Tibial nerve (tissue), 4 donors: ENCODE measurements around the gene TEP1. TPM values are rescaled to one million over a fixed set of nuclear protein-coding genes. Genes with fewer than 3 reads are reported as not detected.

Source experiments
- DNase-seq, 2 donors: peaks; one replicate each; pipeline ENCODE4 v3.0.0-alpha.2; 2019; ENCODE audit warnings: low spot score in 2 of 2
- H3K27ac ChIP-seq, 4 donors: fragments of 200-600 bp; sonication (generic) in 3 of 4; one replicate each; pipeline ENCODE4 v1.5.1; 2017 to 2019; ENCODE audit warnings: mild to moderate bottlenecking in 1 of 4
- H3K27me3 ChIP-seq, 2 donors: fragments of 200-600 bp; sonication (generic) in 1 of 2; one replicate each; pipeline versions ENCODE4 v1.5.1 to v1.6.0; 2017 to 2019
- H3K36me3 ChIP-seq, 3 donors: fragments of 200-600 bp; sonication (generic); one replicate each; pipeline ENCODE4 v1.5.1; 2018 to 2019
- H3K4me1 ChIP-seq, 4 donors: fragments of 200-600 bp; sonication (generic) in 3 of 4; one replicate each; pipeline ENCODE4 v1.5.1; 2017 to 2019
- H3K4me3 ChIP-seq, 4 donors: fragments of 200-600 bp; sonication (generic) in 3 of 4; one replicate each; pipeline ENCODE4 v1.5.1; 2017 to 2019; ENCODE audit warnings: mild to moderate bottlenecking in 1 of 4, moderate library complexity in 1 of 4
- H3K9me3 ChIP-seq, 4 donors: fragments of 200-600 bp; sonication (generic) in 3 of 4; one replicate each; pipeline ENCODE4 v1.5.1; 2017 to 2019
- EP300 ChIP-seq, 2 donors: sonication (generic); formaldehyde crosslinking; IDR thresholded peaks; one replicate each; pipeline ENCODE4 v1.6.1; 2017; ENCODE audit warnings: antibody characterized with exemption in 2 of 2, mild to moderate bottlenecking in 1 of 2
- POLR2A ChIP-seq, 2 donors: fragments of 450-650 bp; IDR thresholded peaks; one replicate each; pipeline ENCODE4 v1.6.1; 2017; ENCODE audit warnings: antibody characterized with exemption in 2 of 2, mild to moderate bottlenecking in 2 of 2, moderate library complexity in 2 of 2
- WGBS, 2 donors: methylation state at CpG; one replicate each; pipeline ENCODE4 v1.1.5; 2018; 5-methylcytosine and 5-hydroxymethylcytosine counted together
- total RNA-seq, 4 donors: library from RNA; depleted of rRNA; stranded (reverse); fragments of >200 nt; gene quantifications; one replicate each; pipeline ENCODE4 v1.1.0, GENCODE V29; 2016
- TF ChIP-seq, protein P1 (sequence below), 5 experiments: fragments of 200-600 bp in 3 of 5; fragments of 450-650 bp in 2 of 5; sonication (generic) in 3 of 5; IDR thresholded peaks; one replicate each; pipeline ENCODE4 v1.5.1; 2016 to 2019; ENCODE audit warnings: antibody characterized with exemption in 5 of 5, mild to moderate bottlenecking in 3 of 5, moderate library complexity in 2 of 5

TEP1 gene
- total RNA-seq, 4 donors from 2014 or later = 30.3 to 50.0 (median 36.0) TPM

DNA sequence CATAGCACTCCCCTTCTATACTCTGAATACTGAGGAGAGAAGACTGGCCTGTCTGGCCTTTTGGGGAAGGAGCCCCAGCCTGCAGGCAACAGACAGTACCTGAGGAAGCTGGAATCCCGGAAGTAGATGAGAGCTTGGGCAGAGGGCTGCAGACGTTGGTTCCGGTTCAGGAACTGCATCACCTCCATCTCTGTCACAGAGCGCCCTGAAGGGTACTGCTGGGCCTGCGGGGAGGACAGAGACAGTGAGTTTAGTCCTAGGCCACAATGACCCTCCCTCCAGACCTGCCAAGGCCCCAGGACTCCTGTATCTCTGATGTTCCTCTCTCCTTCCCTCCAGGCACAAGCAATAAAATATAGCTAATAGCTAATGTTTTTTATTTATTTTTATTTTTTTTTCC is 28.4 kb downstream of the TEP1 start:
- TF ChIP-seq, protein P1, sequence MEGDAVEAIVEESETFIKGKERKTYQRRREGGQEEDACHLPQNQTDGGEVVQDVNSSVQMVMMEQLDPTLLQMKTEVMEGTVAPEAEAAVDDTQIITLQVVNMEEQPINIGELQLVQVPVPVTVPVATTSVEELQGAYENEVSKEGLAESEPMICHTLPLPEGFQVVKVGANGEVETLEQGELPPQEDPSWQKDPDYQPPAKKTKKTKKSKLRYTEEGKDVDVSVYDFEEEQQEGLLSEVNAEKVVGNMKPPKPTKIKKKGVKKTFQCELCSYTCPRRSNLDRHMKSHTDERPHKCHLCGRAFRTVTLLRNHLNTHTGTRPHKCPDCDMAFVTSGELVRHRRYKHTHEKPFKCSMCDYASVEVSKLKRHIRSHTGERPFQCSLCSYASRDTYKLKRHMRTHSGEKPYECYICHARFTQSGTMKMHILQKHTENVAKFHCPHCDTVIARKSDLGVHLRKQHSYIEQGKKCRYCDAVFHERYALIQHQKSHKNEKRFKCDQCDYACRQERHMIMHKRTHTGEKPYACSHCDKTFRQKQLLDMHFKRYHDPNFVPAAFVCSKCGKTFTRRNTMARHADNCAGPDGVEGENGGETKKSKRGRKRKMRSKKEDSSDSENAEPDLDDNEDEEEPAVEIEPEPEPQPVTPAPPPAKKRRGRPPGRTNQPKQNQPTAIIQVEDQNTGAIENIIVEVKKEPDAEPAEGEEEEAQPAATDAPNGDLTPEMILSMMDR (IDR thresholded peaks at IDR 0.05) = no peak
- TF ChIP-seq EP300 (IDR thresholded peaks at IDR 0.05) (no peak), POLR2A (IDR thresholded peaks at IDR 0.05) (no peak)
- WGBS, 2 donors = 85 to 93% methylated on average over 5 of the region's 5 CpGs
- Histone ChIP-seq H3K27ac (no peak overlapping the region), H3K9me3 (no peaks in the 10 kb centered on the region), H3K4me3 (no peak overlapping the region), H3K27me3 (no peaks in the 10 kb centered on the region), H3K4me1 (no peaks in the 10 kb centered on the region), H3K36me3 (peaks cover 9 to 100% (median 73%) of the 10 kb centered on the region in 3 donors)
- no peak for DNase-seq

DNA sequence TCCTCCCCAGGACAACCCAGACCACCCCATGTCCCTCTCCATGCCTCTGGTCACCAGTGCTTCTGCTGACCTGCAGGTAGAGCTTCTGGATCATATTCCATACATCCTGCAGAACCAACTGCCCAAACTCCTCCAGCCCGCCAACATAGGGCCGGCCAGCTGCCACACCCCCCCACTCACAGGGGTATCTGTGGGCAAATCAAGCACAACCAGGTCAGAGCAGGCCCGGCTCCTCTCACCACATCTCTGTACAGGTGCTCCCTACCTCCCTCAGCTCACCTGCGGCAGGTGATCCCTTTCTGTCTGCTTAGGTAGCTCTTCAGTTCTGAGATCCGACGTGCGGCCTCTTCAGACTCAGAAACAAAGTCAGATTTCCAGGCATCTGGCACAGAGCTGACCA is 29.0 kb downstream of the TEP1 start:
- Histone ChIP-seq H3K4me1 (no peaks in the 10 kb centered on the region), H3K36me3 (peaks cover 9 to 100% (median 74%) of the 10 kb centered on the region in 3 donors), H3K27ac (no peak overlapping the region), H3K4me3 (no peak overlapping the region), H3K27me3 (no peaks in the 10 kb centered on the region), H3K9me3 (no peaks in the 10 kb centered on the region)
- DNase-seq = no peak
- TF ChIP-seq POLR2A (IDR thresholded peaks at IDR 0.05) = no peak
- TF ChIP-seq EP300 (IDR thresholded peaks at IDR 0.05) = no peak
- TF ChIP-seq, protein P1 (IDR thresholded peaks at IDR 0.05) = no peak
- WGBS, 2 donors = 93 to 99% methylated on average over 7 of the region's 7 CpGs

DNA sequence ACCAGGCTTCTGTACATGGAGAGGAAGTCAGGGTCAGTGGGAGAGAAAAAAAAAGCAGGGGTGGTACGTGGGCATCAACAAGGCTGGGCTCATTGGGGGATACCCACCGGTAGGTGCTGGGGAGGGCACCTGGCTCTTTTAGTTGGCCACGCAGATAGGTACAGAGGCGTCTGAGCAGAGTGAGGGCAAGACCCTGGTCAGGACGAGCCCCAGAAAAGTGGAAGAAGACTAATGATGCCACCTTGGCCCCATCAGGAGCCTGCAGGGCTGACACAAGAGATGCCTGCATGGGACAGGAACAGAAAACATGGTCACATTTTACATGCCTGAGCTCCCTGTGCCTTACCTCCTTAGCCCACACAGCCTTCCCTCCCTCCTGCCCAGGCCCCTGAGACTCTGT is 29.7 kb downstream of the TEP1 start:
- 83 to 93% methylated on average over 5 of the region's 5 CpGs for WGBS, 2 donors
- H3K36me3 ChIP-seq = peaks cover 9 to 100% (median 68%) of the 10 kb centered on the region in 3 donors
- no peak for DNase-seq
- H3K27me3 ChIP-seq = no peaks in the 10 kb centered on the region
- no peaks in the 10 kb centered on the region for H3K9me3 ChIP-seq
- no peak overlapping the region for H3K4me3 ChIP-seq
- no peak overlapping the region for H3K27ac ChIP-seq
- no peaks in the 10 kb centered on the region for H3K4me1 ChIP-seq
- TF ChIP-seq, protein P1 (IDR thresholded peaks at IDR 0.05) = no peak
- TF ChIP-seq EP300 (IDR thresholded peaks at IDR 0.05) = no peak
- TF ChIP-seq POLR2A (IDR thresholded peaks at IDR 0.05) = no peak

DNA sequence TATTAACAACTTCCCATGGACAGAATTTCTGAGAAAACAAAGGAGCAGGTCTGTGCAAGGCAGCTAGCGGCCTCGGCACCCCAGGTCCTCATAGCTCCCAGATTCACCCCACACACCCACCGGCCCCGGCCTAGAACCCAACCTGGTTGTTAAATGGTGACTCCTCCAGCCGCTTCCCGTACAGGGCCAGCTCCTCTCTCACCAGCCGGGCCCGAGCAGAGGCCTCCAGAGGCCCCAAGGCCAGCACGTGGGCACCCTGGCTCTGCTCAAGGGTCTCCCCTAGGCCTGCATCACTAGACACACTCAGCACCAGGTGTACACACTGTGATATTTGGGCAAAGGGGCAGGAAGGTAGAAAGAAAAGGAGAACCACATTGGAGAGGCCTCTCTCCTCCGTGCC is 30.3 kb downstream of the TEP1 start:
- Histone ChIP-seq H3K36me3 (peaks cover 9 to 100% (median 68%) of the 10 kb centered on the region in 3 donors), H3K9me3 (no peaks in the 10 kb centered on the region), H3K4me1 (no peaks in the 10 kb centered on the region), H3K27ac (no peak overlapping the region), H3K4me3 (no peak overlapping the region), H3K27me3 (no peaks in the 10 kb centered on the region)
- DNase-seq = no peak
- no peak for TF ChIP-seq EP300 (IDR thresholded peaks at IDR 0.05)
- WGBS, 2 donors = 90% methylated on average over 10 of the region's 10 CpGs

DNA sequence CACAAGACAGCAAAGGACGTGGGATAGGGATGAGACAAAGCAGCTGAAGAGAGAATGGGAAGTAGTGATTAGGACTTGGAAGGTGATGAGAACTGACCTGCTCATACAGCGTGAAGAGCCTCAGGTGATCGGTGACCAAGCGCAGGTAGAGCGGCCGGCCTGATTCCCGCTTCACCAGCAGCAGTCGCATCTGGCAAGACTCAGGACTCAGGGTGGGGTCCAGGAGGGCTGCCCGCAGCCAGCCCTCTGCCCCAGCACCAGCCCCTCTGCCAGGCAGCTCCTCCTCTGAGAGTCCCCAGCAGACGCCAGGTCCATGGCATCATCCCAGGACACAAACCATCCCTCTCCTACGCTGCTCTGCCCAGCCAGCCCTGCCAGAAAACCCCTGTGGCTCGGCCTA is 30.8 kb downstream of the TEP1 start:
- Histone ChIP-seq H3K4me1 (no peaks in the 10 kb centered on the region), H3K4me3 (no peak overlapping the region), H3K27me3 (no peaks in the 10 kb centered on the region), H3K36me3 (peaks cover 10 to 100% (median 72%) of the 10 kb centered on the region in 3 donors), H3K9me3 (no peaks in the 10 kb centered on the region), H3K27ac (no peak overlapping the region)
- no peak for TF ChIP-seq EP300 (IDR thresholded peaks at IDR 0.05)
- TF ChIP-seq POLR2A (IDR thresholded peaks at IDR 0.05) = no peak
- TF ChIP-seq, protein P1 (IDR thresholded peaks at IDR 0.05) = no peak
- DNase-seq = no peak
- WGBS, 2 donors = 90 to 94% methylated on average over 12 of the region's 12 CpGs

DNA sequence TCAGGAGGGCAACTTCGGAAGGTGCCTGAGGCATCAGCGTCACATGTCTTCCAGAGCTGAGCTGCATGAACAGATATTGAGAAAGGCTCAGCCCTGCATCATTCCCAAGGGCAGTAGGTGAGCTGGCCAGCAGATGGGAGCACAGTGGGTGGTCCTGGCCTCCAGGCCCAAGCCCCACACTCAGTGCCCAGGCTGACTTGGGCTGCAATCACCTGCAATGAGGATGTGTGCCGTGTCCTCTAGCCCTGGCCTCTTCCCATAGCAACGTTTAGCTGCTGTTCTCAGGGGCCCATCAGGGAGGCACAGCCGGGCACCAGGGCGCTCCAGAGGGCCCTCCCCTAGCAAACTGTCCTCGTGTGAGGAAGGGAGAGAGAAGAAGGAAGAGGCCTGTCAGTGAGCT is 32.0 kb downstream of the TEP1 start:
- WGBS, 2 donors = 77 to 96% methylated on average over 5 to 7 of the region's 7 CpGs
- Histone ChIP-seq H3K9me3 (no peaks in the 10 kb centered on the region), H3K4me3 (no peak overlapping the region), H3K27me3 (no peaks in the 10 kb centered on the region), H3K27ac (no peak overlapping the region), H3K4me1 (no peaks in the 10 kb centered on the region), H3K36me3 (peaks cover 10 to 100% (median 70%) of the 10 kb centered on the region in 3 donors)
- TF ChIP-seq EP300 (IDR thresholded peaks at IDR 0.05) (no peak), POLR2A (IDR thresholded peaks at IDR 0.05) (no peak)
- TF ChIP-seq, protein P1 (IDR thresholded peaks at IDR 0.05) = no peak
- DNase-seq = no peak
